GM19438 (cell line): ENCODE measurements around the gene SMIM32.

Experiments
- ATAC-seq: cut with Tn5 transposase; IDR thresholded peaks from one replicate; pipeline ENCODE4 v1.9.1; 2021; ENCODE audit warnings: low read depth; ENCODE audit not compliant: unreplicated experiment

Gene SMIM32

GRCh38 chr5:136192526-136193321 lies at the start of gene SMIM32:
TSS of gene SMIM32 (minus strand) at chr5:136193162. CDS start at chr5:136192524, 638 bp downstream.
- ATAC-seq: no peak

DNA sequence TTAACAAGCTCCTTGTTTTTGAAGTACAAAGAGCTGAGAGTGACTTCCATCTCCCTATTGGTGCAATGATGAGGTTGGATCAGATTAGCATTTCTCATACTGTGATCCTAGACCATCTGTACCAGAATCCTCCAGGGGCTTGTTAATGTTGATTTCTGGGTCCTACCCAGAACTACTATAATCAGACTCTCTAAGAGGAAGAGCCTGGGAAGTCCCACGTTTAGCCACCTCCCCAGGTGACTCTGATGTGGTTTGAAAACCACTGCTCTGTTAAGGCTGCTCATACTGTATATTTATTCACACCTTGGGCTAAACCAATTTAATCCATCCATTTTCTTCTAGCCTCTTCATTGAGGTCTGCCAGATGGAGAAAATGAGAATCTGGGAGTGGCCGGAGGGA lies 49.6 kb upstream of the SMIM32 start:
- peak; percentile 54 for ATAC-seq

GRCh38 chr5:136242136-136242535 lies 49.2 kb upstream of the SMIM32 start:
- no peak for ATAC-seq

GRCh38 chr5:136240894-136241293 lies 47.9 kb upstream of the SMIM32 start:
- ATAC-seq: no peak

DNA sequence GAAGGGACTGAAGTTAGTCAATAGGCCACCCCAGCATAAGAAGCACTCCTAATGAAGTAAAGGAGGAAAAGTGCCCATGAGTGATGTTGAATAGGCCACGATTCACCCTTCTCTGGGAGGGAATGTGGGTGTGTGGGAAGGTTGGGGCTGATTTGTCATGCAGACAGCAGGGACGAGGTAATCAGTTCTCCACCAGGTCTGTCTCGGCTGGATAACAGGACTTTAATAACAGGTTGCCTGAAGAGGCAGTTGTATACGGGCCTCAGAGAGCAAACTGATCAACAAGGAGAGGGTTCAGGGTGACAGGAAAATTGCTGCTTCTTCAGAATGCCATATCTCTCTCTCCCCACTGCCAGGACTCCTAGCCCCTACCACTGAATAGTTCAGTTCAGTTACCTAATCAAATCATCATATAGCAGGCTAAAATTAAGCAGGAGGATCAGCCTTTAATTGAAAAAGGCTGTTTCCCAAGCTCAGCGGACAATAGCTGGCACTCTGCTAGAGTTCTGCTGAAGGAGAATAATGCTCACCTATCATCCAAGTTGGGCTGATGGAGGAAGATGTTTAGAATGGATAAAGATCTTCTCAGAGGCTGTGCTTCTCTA lies 43.6 kb upstream of the SMIM32 start:
- ATAC-seq: no peak

DNA sequence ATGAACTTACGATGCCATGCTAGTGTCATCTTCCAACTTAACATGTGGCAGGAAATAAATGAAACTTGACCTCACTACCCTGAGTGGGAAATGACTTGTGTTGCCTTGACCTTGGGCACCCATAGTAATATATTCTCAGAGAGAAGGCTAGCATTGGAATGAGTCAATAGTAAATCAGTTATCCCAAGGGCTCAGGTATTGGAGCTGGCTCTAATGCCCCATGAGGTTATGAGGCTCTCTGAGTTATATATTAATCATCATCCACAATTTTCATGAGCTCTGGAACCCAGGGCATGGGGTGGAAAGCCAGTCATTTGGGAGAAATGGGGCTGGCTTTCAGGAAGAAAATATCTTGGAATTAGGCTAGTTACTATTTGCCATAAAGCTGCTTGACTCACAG lies 42.4 kb upstream of the SMIM32 start:
- ATAC-seq: no peak

- ATAC-seq: no peak
Measured at GRCh38 chr5:136232316-136232715, 39.4 kb upstream of the SMIM32 start.

- ATAC-seq: no peak
Measured at GRCh38 chr5:136230176-136230575, 37.2 kb upstream of the SMIM32 start.

DNA sequence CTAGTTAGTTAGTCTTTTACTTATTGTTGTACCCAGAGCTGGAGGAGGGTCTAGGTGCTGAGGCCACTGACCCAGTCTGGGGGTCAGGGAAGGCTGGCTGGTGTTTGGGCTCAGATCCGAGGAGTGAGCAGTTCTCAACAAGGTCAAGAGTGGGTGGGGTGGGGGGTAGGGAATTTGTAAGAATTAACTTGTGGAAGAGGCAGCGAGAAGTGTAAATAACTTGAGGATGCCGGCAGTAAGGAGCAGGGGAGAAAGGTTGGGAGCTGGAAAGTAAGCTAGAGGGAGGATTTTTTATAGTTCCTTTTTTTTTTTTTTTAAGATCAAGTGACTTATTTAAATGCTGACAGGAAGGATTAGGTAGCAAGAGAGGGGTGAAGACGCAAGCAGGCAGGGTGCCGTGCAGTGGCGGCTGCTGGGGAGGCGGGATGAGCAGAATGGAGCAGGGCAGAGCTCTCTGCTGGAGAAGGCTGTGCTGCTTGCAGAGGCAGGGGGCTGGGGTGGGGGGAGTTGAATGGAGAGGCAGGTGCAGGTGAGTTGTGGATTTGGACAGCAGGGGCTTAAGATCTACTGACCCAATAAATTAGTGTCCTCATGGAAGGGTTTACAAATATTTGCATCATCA lies 35.3 kb upstream of the SMIM32 start:
- no peak for ATAC-seq

DNA sequence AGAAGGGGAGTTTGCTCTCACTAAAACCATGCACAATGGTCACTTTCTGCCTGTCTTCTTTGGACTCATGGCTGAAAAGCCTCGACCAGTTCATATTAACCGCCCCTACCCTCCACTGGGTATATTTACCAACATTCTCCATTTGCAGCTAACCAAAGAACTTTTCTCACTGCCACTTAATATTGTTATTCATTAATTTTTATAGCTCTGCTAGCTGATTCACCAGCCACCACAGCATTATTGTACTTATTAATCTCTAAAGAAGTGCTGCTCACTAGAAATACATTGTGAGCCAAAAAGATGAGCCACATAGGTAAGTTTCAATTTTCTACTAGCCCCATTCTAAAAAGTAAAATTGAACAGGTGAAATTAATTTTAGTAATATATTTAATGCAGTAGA lies 33.4 kb upstream of the SMIM32 start:
- ATAC-seq: no peak

DNA sequence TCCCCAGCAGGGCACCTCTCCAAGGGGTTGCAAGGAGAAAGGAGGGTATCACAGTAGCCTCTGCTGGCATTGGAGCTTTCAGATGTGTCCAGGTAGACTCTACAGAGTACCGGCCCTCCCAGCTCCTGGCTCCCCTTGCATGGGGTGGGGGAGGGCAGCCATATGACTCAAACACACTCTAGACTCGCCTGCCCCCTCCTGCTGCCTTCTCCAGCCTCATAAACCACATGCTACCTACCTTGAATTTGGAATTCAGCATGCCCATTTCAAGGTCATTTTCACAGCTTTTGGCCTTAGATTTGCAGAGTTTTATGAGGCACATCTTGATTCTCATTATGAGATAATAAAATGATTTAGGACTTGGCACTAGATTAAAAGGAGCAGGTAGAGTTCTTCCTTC lies 32.8 kb upstream of the SMIM32 start:
- ATAC-seq: no peak

DNA sequence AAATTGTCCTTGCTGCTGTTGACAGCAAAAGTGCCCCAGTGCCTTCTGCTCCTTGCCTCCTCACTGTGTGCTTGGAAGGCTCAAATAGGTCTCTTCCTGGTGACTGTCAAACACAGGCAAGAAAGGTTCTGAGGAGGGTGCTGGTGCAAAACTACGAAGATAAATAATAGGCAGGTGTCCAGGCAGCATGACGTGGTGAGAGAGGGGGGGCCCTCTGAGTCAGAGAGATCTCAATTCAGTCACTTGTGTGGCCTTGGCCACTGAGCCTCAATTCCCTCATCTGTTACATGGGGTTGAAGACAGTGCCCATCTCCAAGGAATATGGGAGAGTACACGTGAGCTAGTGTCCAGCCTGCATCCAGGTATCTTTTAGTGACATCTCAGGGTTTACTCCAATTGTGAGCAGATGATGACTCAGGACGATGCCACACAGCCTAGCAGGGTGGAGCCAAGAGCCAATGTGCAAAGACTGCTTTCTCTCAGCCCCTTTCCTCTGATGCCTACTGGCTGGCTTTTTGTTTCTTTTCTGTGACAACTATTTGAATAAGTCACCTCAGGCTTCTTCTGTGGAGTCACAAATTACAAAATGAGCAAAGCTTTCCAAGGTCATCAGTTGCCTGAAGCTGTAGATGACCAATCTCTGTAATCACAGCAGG lies 29.7 kb upstream of the SMIM32 start:
- no peak for ATAC-seq

GRCh38 chr5:136221340-136221739 lies 28.4 kb upstream of the SMIM32 start:
- no peak for ATAC-seq

- no peak for ATAC-seq
Measured at GRCh38 chr5:136216230-136216629, 23.3 kb upstream of the SMIM32 start.

GRCh38 chr5:136215812-136216211 lies 22.9 kb upstream of the SMIM32 start:
- no peak for ATAC-seq

DNA sequence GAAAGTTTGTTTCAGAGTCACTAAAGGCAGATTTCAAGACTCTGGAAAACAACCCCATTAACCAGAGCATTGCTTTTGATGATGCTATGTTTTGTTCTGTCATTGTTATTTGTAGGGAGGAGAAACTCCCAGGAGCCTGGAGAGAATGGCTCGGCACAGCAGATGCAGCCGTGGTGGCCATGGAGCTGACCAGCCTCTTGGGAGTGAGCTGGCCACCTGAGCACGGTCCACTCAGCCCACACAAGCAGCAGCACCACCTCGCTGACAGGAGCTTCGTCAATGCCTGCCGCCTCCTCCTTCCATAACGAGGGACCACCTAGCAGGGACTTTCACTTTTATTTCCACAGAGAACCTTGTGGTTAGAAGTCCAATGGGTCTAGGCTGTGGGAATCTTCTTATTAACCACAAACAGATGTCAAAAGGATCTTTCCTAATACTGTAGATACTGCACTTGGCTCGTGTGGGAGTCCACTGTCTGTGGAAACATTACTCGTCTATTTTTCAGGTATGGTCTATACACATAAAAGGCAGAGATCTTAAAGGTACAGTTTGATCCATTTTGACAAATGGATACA lies 21.0 kb upstream of the SMIM32 start:
- no peak for ATAC-seq

GRCh38 chr5:136212252-136212721 lies 19.3 kb upstream of the SMIM32 start:
- ATAC-seq: peak; percentile 74

DNA sequence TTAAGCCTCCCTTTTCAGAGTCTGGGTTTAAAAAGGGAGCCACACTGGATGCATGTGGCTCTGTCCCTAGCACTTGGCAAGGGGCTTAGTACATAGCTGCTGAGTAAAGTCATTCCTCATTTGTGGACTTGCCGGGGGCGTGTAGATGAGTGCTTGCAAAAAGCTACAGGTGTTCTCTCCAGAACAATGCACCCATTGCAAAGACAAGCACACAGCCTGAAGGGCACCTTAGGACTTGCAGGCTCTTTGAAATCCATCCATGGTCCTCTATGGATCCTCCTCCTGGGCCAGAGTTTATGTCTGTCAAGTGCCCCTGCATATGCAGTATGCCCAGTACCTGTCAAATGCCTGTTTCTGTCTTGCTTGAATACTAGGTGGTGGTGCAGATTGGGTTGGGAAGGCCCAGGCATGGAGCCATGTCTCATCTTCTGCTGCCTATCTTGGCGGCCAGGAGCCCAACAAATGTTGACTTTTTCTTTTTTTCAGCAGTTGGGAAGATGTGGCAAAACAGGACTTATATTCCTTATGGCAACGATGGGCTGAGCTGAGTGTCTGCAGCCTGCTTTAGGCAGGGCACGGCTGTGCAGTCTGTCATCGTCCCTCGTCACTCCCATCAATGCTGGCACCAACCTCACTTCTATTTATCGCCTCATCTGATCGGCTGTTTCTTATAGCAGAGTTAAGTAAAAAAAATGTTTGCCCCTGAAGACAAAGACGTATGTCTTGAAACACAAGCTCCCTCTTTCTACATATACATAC lies 18.5 kb upstream of the SMIM32 start:
- no peak for ATAC-seq

DNA sequence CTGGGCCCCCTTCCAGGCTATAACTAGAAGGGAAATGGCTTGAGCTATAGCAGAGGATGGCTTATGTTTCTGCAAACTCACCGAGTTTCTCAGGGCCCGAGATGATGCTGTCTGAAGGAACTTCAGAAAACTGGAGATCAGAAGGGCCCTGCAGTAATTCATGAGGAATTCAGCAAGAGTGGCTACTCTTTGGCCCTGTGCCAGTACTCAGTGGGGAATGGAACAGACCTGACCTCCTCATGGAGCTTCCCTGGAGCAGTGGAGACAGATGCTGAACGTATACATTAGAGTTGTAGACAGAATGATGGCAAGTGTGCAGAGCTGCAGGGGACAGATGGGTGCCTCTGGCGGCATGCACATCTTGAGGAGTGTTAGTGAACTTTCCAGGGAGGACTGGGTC lies 17.3 kb upstream of the SMIM32 start:
- no peak for ATAC-seq

DNA sequence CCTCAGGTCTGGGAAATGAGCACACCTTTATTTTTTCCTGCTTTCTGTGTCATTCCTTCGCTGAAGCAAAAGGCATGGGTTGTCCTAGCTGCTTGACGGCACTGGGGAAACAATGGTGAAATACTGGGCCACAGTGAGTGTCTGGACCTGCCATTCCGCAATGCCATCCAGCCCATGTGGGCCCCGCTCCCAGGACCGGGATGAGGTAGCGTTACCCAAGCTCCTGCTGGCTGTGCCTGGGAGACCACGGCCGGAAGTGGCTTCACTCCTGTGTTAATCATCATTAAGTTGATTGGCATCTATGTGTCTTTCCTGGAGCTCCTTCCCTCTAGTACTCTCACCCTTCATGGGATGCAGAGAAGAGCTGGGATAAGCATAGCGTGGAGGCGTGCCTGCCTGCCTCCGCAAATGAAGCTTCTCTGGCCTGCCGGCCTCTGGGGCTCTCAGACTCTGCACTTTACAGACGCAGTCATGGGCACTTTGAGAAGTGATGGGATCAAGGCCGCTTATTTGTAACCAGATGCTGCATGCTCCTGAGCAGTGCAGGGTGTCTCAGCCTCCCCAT lies 16.5 kb upstream of the SMIM32 start:
- no peak for ATAC-seq
